Measurements from ENCODE around the gene CRYGC. TPM values are rescaled to one million over a fixed set of nuclear protein-coding genes. Genes with fewer than 3 reads are reported as not detected.

Gene CRYGC
- total RNA-seq, 1 donor from 2014 or later: not detected

DNA sequence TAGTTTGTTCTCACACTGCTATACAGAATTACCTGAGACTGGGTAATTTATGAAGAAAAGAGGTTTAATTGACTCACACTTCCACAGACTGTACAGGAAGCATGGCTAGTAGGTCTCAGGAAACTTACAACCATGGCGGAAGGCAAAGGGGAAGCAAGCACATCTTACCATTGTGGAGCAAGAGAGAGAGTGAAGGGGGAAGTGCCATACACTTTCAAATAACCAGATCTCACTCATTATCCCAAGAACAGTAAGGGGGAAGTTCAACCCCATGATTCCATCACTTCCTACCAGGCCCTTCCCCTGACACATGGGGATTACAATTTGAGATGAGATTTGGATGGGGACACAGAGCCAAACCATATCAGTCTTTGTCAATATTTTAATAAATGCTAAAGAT, 21.3 kb upstream of the CRYGC start:
- Mint-ChIP-seq H3K4me1 (ENCODE audit: low read depth) (no peaks in the 10 kb centered on the region), H3K9me3 (ENCODE audit: low read depth) (peaks cover 10% of the 10 kb centered on the region), H3K4me3 (ENCODE audit: low read depth) (no peak overlapping the region), H3K27ac (no peak overlapping the region), H3K27me3 (no peaks in the 10 kb centered on the region), H3K36me3 (ENCODE audit: insufficient read depth) (no peaks in the 10 kb centered on the region)
- DNase-seq (ENCODE audit: low spot score, unreplicated experiment): no peak
- TF ChIP-seq, protein P1, sequence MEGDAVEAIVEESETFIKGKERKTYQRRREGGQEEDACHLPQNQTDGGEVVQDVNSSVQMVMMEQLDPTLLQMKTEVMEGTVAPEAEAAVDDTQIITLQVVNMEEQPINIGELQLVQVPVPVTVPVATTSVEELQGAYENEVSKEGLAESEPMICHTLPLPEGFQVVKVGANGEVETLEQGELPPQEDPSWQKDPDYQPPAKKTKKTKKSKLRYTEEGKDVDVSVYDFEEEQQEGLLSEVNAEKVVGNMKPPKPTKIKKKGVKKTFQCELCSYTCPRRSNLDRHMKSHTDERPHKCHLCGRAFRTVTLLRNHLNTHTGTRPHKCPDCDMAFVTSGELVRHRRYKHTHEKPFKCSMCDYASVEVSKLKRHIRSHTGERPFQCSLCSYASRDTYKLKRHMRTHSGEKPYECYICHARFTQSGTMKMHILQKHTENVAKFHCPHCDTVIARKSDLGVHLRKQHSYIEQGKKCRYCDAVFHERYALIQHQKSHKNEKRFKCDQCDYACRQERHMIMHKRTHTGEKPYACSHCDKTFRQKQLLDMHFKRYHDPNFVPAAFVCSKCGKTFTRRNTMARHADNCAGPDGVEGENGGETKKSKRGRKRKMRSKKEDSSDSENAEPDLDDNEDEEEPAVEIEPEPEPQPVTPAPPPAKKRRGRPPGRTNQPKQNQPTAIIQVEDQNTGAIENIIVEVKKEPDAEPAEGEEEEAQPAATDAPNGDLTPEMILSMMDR (IDR thresholded peaks at IDR 0.05; ENCODE audit: unreplicated experiment): no peak

DNA sequence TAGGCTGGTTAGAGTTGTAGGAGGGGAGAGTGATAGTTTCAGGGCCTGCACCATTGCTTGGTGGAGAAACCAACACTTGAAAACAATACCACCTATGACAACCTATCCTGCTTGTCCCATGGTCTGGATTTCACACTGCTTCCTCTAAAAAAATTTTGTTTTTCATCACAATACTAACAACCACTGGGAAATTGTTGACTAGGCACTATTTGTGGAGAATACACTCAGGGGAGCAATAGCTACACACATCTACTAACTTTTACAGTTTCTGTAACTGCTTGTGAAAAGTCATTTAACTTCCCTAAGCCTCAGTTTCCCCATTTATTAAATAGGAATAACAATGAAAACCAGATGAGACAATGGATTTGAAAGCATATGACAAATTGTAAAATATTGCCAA, 20.5 kb upstream of the CRYGC start:
- Mint-ChIP-seq H3K36me3 (ENCODE audit: insufficient read depth) (no peaks in the 10 kb centered on the region), H3K27ac (no peak overlapping the region), H3K4me3 (ENCODE audit: low read depth) (no peak overlapping the region), H3K4me1 (ENCODE audit: low read depth) (no peaks in the 10 kb centered on the region), H3K27me3 (no peaks in the 10 kb centered on the region), H3K9me3 (ENCODE audit: low read depth) (peaks cover 10% of the 10 kb centered on the region)
- no peak for DNase-seq (ENCODE audit: low spot score, unreplicated experiment)
- TF ChIP-seq, protein P1 (IDR thresholded peaks at IDR 0.05; ENCODE audit: unreplicated experiment): no peak

DNA sequence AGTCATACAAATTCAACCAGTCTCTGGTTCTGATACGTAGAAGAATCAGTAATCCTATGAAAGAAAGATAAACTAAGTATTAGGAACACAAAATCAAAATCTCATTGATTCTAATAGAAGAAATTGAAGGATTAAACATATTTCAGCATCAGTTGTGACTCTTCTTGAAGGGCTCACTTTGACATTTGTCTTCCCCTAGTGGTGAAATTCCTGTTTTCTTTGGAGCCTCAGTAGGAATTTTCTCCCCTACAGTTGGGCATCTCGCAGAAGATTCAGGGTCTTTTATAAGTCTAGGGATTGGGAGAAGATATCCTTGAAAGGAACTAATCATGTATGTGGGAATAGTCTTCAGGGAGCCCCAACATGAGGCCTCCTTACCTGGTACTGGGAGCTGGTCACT, 19.2 kb upstream of the CRYGC start:
- Mint-ChIP-seq H3K4me1 (ENCODE audit: low read depth) (no peaks in the 10 kb centered on the region), H3K27ac (no peak overlapping the region), H3K9me3 (ENCODE audit: low read depth) (peaks cover 10% of the 10 kb centered on the region), H3K4me3 (ENCODE audit: low read depth) (no peak overlapping the region), H3K36me3 (ENCODE audit: insufficient read depth) (no peaks in the 10 kb centered on the region), H3K27me3 (no peaks in the 10 kb centered on the region)
- no peak for DNase-seq (ENCODE audit: low spot score, unreplicated experiment)
- TF ChIP-seq, protein P1 (IDR thresholded peaks at IDR 0.05; ENCODE audit: unreplicated experiment): peak; percentile 38

DNA sequence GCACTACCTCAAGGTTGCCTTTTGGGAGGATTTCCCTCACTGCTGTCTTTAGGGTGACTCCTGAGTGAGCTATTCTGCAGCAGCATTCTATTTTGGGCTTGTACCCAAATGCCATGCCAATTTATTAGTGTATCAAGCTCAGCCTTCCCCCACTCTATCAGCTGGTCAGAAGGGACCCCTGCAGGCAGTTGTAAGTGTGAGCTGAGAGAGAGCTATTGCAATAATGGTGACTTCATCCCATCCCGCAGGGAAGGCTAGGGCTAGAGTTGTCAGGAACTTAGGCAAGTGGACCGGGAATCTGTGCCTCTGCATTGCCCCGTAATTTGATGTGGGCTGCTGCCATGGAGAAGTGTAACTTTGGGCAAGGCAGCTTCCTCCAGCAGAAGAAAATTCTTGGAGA, 18.1 kb upstream of the CRYGC start:
- Mint-ChIP-seq H3K4me3 (ENCODE audit: low read depth) (no peak overlapping the region), H3K27me3 (no peaks in the 10 kb centered on the region), H3K27ac (no peak overlapping the region), H3K9me3 (ENCODE audit: low read depth) (peaks cover 10% of the 10 kb centered on the region), H3K36me3 (ENCODE audit: insufficient read depth) (no peaks in the 10 kb centered on the region), H3K4me1 (ENCODE audit: low read depth) (peaks cover 7% of the 10 kb centered on the region)
- no peak for DNase-seq (ENCODE audit: low spot score, unreplicated experiment)
- TF ChIP-seq, protein P1 (IDR thresholded peaks at IDR 0.05; ENCODE audit: unreplicated experiment): no peak

DNA sequence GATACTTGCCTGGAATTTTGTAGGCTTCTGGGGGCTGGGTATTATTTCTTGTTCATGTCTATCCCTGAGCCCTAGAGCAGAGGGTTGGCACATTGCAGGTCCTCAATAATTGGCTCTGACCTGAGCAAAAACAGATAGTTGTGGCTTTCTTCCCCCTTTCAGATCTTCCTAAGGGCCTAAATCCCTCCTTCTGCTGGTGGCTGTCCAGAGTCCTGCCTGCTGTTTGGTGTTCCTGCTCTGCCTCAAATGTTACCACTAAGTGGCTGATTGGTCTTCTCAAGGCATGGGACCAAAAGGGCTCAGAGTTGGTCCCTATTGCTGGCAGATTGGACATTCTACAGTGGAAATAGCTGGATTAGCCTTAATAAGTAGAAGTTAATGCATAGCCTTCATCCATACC, 17.4 kb upstream of the CRYGC start:
- Mint-ChIP-seq H3K4me1 (ENCODE audit: low read depth) (peaks cover 9% of the 10 kb centered on the region), H3K27ac (no peak overlapping the region), H3K27me3 (no peaks in the 10 kb centered on the region), H3K9me3 (ENCODE audit: low read depth) (peaks cover 10% of the 10 kb centered on the region), H3K4me3 (ENCODE audit: low read depth) (no peak overlapping the region), H3K36me3 (ENCODE audit: insufficient read depth) (no peaks in the 10 kb centered on the region)
- no peak for DNase-seq (ENCODE audit: low spot score, unreplicated experiment)
- TF ChIP-seq, protein P1 (IDR thresholded peaks at IDR 0.05; ENCODE audit: unreplicated experiment): no peak
